DOHH2 (cell line): ENCODE data around the gene ARFGEF3.
A peak's percentile ranks its signal among the peaks of the same experiment; 100 is the strongest.
"Not testable (repeated sequence)": the region's sequence is repeated elsewhere in the genome, so short reads cannot be mapped to it uniquely, and the experiment has no call there.

Experiments used
- H3F3A ChIP-seq: fragments of 200-600 bp; sonication (generic), shearing (Covaris generic); 2 replicates; pipeline ENCODE4 v1.6.0; 2016; ENCODE audit warnings: antibody characterized with exemption, mild to moderate bottlenecking; ENCODE audit not compliant: control insufficient read depth, insufficient read depth
- H3K27ac ChIP-seq: fragments of 200-600 bp; sonication (generic); 2 replicates; pipeline ENCODE4 v1.5.1; 2014; ENCODE audit warnings: low read depth, mild to moderate bottlenecking, low read length, moderate library complexity
- H3K27me3 ChIP-seq: fragments of 200-600 bp; sonication (generic); 2 replicates; pipeline ENCODE4 v1.6.1; 2014; ENCODE audit warnings: mild to moderate bottlenecking, low read length, mixed read lengths; ENCODE audit not compliant: control insufficient read depth
- H3K36me3 ChIP-seq: fragments of 200-600 bp; sonication (generic); 2 replicates; pipeline ENCODE4 v1.6.1; 2014; ENCODE audit warnings: mild to moderate bottlenecking, low read length, moderate library complexity, mixed read lengths; ENCODE audit not compliant: control insufficient read depth
- H3K4me1 ChIP-seq: fragments of 200-600 bp; sonication (generic); 2 replicates; pipeline ENCODE4 v1.6.1; 2014; ENCODE audit warnings: mild to moderate bottlenecking, low read length, mixed read lengths; ENCODE audit not compliant: control insufficient read depth
- H3K4me2 ChIP-seq: fragments of 200-600 bp; sonication (generic); 2 replicates; pipeline ENCODE4 v1.6.0; 2014; ENCODE audit warnings: mild to moderate bottlenecking, low read length, moderate library complexity
- H3K4me3 ChIP-seq: fragments of 200-600 bp; sonication (generic); 2 replicates; pipeline ENCODE4 v1.5.1; 2014; ENCODE audit warnings: mild to moderate bottlenecking, low read length, mixed read lengths
- H3K79me2 ChIP-seq: fragments of 200-600 bp; sonication (generic); 2 replicates; pipeline ENCODE4 v1.6.1; 2014; ENCODE audit warnings: mild to moderate bottlenecking, low read length, mixed read lengths; ENCODE audit not compliant: control insufficient read depth
- H3K9me2 ChIP-seq: fragments of 200-600 bp; sonication (generic); replicated peaks from 2 replicates; pipeline ENCODE4 v1.6.1; 2014; ENCODE audit warnings: mild to moderate bottlenecking, low read length, mixed read lengths; ENCODE audit not compliant: control insufficient read depth
- H3K9me3 ChIP-seq: fragments of 200-600 bp; sonication (generic); 2 replicates; pipeline ENCODE4 v1.6.1; 2014; ENCODE audit warnings: antibody characterized with exemption, low read length, mixed read lengths; ENCODE audit not compliant: control insufficient read depth, insufficient read depth
- H4K20me1 ChIP-seq: fragments of 200-600 bp; sonication (generic); 2 replicates; pipeline ENCODE4 v1.6.0; 2014; ENCODE audit warnings: low read depth, mild to moderate bottlenecking, antibody characterized with exemption, low read length, moderate library complexity; ENCODE audit not compliant: control insufficient read depth, insufficient read depth
- CTCF ChIP-seq: fragments of 200-600 bp; sonication (generic); IDR thresholded peaks from one replicate; pipeline ENCODE4 v1.5.1; 2014; ENCODE audit warnings: antibody characterized with exemption, mild to moderate bottlenecking, low read depth, low read length; ENCODE audit not compliant: poor library complexity, severe bottlenecking
- EZH2phosphoT487 ChIP-seq: fragments of 200-600 bp; sonication (generic); IDR thresholded peaks from 2 replicates; pipeline ENCODE4 v1.6.1; 2017; ENCODE audit warnings: borderline replicate concordance, mild to moderate bottlenecking, antibody characterized with exemption, low read length, moderate library complexity, mixed read lengths

The ARFGEF3 gene

GRCh38 chr6:138287144-138287955 lies 125.6 kb downstream of the ARFGEF3 start:
- Histone ChIP-seq H3K9me2 (no peaks in the 10 kb centered on the region), H3F3A (no peaks in the 10 kb centered on the region), H3K9me3 (no peaks in the 10 kb centered on the region), H3K79me2 (no peaks in the 10 kb centered on the region), H3K27me3 (no peaks in the 10 kb centered on the region; the same call in 1 of the 2 replicates), H3K36me3 (no peaks in the 10 kb centered on the region), H3K4me2 (no peak overlapping the region), H3K4me3 (no peak overlapping the region), H3K27ac (no peak overlapping the region), H3K4me1 (no peaks in the 10 kb centered on the region), H4K20me1 (no peaks in the 10 kb centered on the region)
- peak; percentile 78 for TF ChIP-seq CTCF
- no peak for TF ChIP-seq EZH2phosphoT487

GRCh38 chr6:138288428-138289085 lies 126.8 kb downstream of the ARFGEF3 start:
- H4K20me1 ChIP-seq, H3F3A ChIP-seq, H3K4me3 ChIP-seq, H3K27ac ChIP-seq, H3K27me3 ChIP-seq, H3K4me2 ChIP-seq, H3K4me1 ChIP-seq, H3K79me2 ChIP-seq, H3K36me3 ChIP-seq, H3K9me3 ChIP-seq, H3K9me2 ChIP-seq: not testable (repeated sequence)

- no peak overlapping the region for H3K27ac ChIP-seq
These were observed 128.0 kb downstream of the ARFGEF3 start for GRCh38 chr6:138289739-138290138.

More at GRCh38 chr6:138289739-138290138, 128.0 kb downstream of the ARFGEF3 start:
- TF ChIP-seq CTCF (no peak), EZH2phosphoT487 (no peak)
- no peaks in the 10 kb centered on the region for H3K9me3 ChIP-seq
- H3K4me2 ChIP-seq: no peak overlapping the region
- no peaks in the 10 kb centered on the region for H3K36me3 ChIP-seq
- H3K4me3 ChIP-seq: no peak overlapping the region
- no peaks in the 10 kb centered on the region for H4K20me1 ChIP-seq
- no peaks in the 10 kb centered on the region for H3F3A ChIP-seq
- no peaks in the 10 kb centered on the region for H3K79me2 ChIP-seq
- H3K9me2 ChIP-seq: no peaks in the 10 kb centered on the region
- no peaks in the 10 kb centered on the region; the same call in 1 of the 2 replicates for H3K27me3 ChIP-seq
- H3K4me1 ChIP-seq: no peaks in the 10 kb centered on the region
